ENCODE measurements around the gene FCN2. TPM values are rescaled to one million over a fixed set of nuclear protein-coding genes. Genes with fewer than 3 reads are reported as not detected.
A peak's percentile ranks its signal among the peaks of the same experiment; 100 is the strongest.

Gene FCN2
- total and polyA plus RNA-seq, 8 donors: not detected

GRCh38 chr9:134935056-134935640 lies 54.5 kb downstream of the FCN2 start:
- TF ChIP-seq CTCF (IDR thresholded peaks at IDR 0.05): no peak
- H3K36me3 ChIP-seq: no peaks in the 10 kb centered on the region
- intact Hi-C loops (cut with DNase I): no loop called here
- H3K27me3 ChIP-seq: peaks cover 0 to 60% of the 10 kb centered on the region in 2 donors
- H3K9me3 ChIP-seq: no peaks in the 10 kb centered on the region
- no peak overlapping the region for H3K27ac ChIP-seq
- peaks cover 0 to 64% of the 10 kb centered on the region in 2 donors for H3K4me1 ChIP-seq
- H3K4me3 ChIP-seq: no peak overlapping the region
- DNase-seq (no peak), ATAC-seq (no peak)

GRCh38 chr9:134935701-134936345 lies 55.2 kb downstream of the FCN2 start:
- TF ChIP-seq CTCF (IDR thresholded peaks at IDR 0.05): no peak
- H3K4me1 ChIP-seq: peaks cover 0 to 58% of the 10 kb centered on the region in 2 donors
- no peak for ATAC-seq
- intact Hi-C loops (cut with DNase I): no loop called here
- peaks cover 0 to 63% of the 10 kb centered on the region in 2 donors for H3K27me3 ChIP-seq
- H3K36me3 ChIP-seq: no peaks in the 10 kb centered on the region
- peak overlapping the region in 1 of 2 donors; percentile 64 for H3K27ac ChIP-seq
- no peak overlapping the region for H3K4me3 ChIP-seq
- no peak for DNase-seq
- H3K9me3 ChIP-seq: no peaks in the 10 kb centered on the region

- DNase-seq (peak in 1 of 4 donors; percentile 50), ATAC-seq (peak; percentile 71)
- intact Hi-C loops (cut with DNase I): no loop called here
- H3K27ac ChIP-seq: peak overlapping the region in 1 of 2 donors; percentile 64
- H3K27me3 ChIP-seq: peaks cover 2 to 60% of the 10 kb centered on the region in 2 donors
- no peak for TF ChIP-seq CTCF (IDR thresholded peaks at IDR 0.05)
- H3K4me1 ChIP-seq: peaks cover 0 to 54% of the 10 kb centered on the region in 2 donors
- H3K9me3 ChIP-seq: no peaks in the 10 kb centered on the region
- no peaks in the 10 kb centered on the region for H3K36me3 ChIP-seq
- no peak overlapping the region for H3K4me3 ChIP-seq
Observed at GRCh38 chr9:134936346-134937163, 55.9 kb downstream of the FCN2 start.

Small RNA genes within 50 kb of the gene (microRNA-seq; reads per million reads assigned to microRNA genes)
- gene MIR3689A (0 reads per million in 2 donors), gene MIR3689B (0 reads per million in 2 donors), gene MIR3689C (0 reads per million in 2 donors), gene MIR3689D1 (0 reads per million in 2 donors), gene MIR3689D2 (0 reads per million in 2 donors), gene MIR3689E (0 reads per million in 2 donors), gene MIR3689F (0 reads per million in 2 donors)

Other genes with a start within 250 kb of the FCN2 start
- 100 to 1,000 TPM; 205 to 357 TPM for gene COL5A1, start 239.0 kb upstream of the FCN2 start, total RNA-seq
- gene COL5A1, start 239.0 kb upstream of the FCN2 start, polyA plus RNA-seq (ENCODE audit: insufficient read length in 6 of 6): 100 to 1,000 TPM; 168 to 272 (median 209) TPM
- 10 to 100 TPM; 28.4 to 72.1 TPM for gene FCN1, start 37.1 kb downstream of the FCN2 start, total RNA-seq
- gene FCN1, start 37.1 kb downstream of the FCN2 start, polyA plus RNA-seq (ENCODE audit: insufficient read length in 6 of 6): 1 to 10 TPM; 3.4 to 6.7 (median 5.1) TPM
- gene OLFM1, start 206.9 kb downstream of the FCN2 start, total RNA-seq: 10 to 100 TPM; 21.2 to 21.5 TPM
- 10 to 100 TPM in 4 of 6 donors, 1 to 10 TPM in 2; 6.8 to 17.3 (median 12.2) TPM for gene OLFM1, start 206.9 kb downstream of the FCN2 start, polyA plus RNA-seq (ENCODE audit: insufficient read length in 6 of 6)

Measured in left lung (tissue), 10 donors.